ENCODE measurements around the gene HK2.

DNA sequence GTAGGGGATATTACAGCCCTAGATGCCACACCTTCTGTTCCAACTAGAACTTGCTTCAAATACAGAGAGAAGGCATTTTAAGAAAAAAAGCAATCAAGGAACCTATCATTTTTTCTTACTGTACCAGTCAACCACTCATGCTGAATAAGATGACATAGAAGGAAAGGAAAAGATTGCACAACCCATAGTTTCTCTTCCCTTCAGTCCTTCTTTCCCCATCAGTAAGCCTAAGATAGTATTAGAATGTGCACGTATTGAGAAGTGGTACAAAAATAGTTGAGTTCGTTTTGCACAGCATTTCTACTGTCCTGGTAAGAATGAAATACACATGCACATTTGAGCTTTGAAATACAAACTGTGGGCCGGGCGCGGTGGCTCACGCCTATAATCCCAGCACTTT, 27.0 kb upstream of the HK2 start:
- TF ChIP-seq EZH2phosphoT487 (IDR thresholded peaks at IDR 0.05; ENCODE audit: insufficient read depth, low read depth) = no peak
- no peak for TF ChIP-seq EZH2 (IDR thresholded peaks at IDR 0.05; ENCODE audit: insufficient read depth, poor library complexity, severe bottlenecking)

Measured in GM23248 (cell line).